ENCODE data around the gene CRIP3.

DNA sequence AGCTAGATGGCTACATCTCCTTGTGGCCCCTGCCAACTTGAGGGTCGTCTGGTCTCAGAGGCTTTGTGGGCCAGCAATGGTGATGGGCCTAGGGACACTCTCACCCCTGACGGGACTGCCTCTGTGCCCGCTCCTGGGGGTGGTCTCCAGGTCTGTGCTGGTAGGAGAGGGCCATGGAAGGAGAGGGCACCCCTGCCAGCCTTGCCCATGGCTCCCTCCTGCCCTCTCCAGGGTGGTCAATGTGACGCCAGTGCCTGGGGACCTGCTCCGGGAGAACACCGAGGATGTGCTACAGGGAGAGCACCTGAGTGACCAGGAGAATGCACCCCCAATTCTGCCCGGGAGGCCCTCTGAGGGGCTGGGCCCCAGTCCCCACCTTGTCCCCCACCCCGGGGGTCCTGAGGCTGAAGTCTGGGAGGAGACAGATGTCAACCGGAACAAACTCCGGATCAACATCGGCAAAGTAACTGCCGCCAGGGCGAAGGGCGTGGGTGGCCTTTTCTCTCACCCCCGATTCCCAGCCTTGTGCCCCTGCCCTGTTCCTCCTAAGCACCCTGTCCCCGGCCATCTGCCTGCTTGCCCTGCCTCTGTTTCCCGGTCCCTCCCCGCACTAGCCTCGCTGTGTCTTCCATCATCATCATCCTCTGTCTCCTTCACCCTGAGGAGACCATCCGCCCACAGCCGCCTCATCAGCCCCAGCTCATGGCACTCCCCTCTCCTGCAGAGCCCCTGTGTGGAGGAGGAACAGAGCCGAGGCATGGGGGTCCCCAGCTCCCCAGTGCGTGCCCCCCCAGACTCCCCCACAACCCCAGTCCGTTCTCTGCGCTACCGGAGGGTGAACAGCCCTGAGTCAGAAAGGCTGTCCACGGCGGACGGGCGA lies 49.6 kb downstream of the CRIP3 start:
- TF ChIP-seq EP300 (IDR thresholded peaks at IDR 0.05): no peak
- TF ChIP-seq, protein P1, sequence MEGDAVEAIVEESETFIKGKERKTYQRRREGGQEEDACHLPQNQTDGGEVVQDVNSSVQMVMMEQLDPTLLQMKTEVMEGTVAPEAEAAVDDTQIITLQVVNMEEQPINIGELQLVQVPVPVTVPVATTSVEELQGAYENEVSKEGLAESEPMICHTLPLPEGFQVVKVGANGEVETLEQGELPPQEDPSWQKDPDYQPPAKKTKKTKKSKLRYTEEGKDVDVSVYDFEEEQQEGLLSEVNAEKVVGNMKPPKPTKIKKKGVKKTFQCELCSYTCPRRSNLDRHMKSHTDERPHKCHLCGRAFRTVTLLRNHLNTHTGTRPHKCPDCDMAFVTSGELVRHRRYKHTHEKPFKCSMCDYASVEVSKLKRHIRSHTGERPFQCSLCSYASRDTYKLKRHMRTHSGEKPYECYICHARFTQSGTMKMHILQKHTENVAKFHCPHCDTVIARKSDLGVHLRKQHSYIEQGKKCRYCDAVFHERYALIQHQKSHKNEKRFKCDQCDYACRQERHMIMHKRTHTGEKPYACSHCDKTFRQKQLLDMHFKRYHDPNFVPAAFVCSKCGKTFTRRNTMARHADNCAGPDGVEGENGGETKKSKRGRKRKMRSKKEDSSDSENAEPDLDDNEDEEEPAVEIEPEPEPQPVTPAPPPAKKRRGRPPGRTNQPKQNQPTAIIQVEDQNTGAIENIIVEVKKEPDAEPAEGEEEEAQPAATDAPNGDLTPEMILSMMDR (IDR thresholded peaks at IDR 0.05): no peak
